Pancreas (tissue), 10 donors: Measurements from ENCODE around the gene TERT. TPM values are rescaled to one million over a fixed set of nuclear protein-coding genes. Genes with fewer than 3 reads are reported as not detected.

Source experiments
- ATAC-seq, 4 donors: fragments of 200-7000 bp; cut with Tn5 transposase; one replicate each; pipeline versions ENCODE4 v1.8.0 to v1.9.1; 2020; ENCODE audit warnings: mild to moderate bottlenecking in 4 of 4, moderate library complexity in 4 of 4
- DNase-seq, 6 donors: peaks; one replicate each; pipeline ENCODE4 v3.0.0-alpha.2; 2020
- FAIRE-seq: peaks from 2 replicates; lab custom pipeline; 2012; peaks lifted over from hg19 to GRCh38; lab: Jason Lieb, UNC
- H3K27ac ChIP-seq, 4 donors: fragments of 200-600 bp; sonication (generic); 1 replicate in 3 of 4; 2 replicates in 1 of 4; pipeline versions ENCODE4 v1.5.0 to v1.8.0; 2020
- H3K27me3 ChIP-seq, 4 donors: fragments of 200-600 bp; one replicate each; pipeline ENCODE4 v1.8.0; 2021
- H3K36me3 ChIP-seq, 3 donors: fragments of 200-600 bp; sonication (generic) in 1 of 3; one replicate each; pipeline versions ENCODE4 v1.5.0 to v1.8.0; 2020 to 2021
- H3K4me1 ChIP-seq, 3 donors: fragments of 200-600 bp; one replicate each; pipeline ENCODE4 v1.8.0; 2021
- H3K4me3 ChIP-seq, 4 donors: fragments of 200-600 bp; sonication (generic) in 2 of 4; one replicate each; pipeline versions ENCODE4 v1.5.0 to v1.8.0; 2020 to 2021
- H3K9me3 ChIP-seq, 4 donors: fragments of 200-600 bp; one replicate each; pipeline ENCODE4 v1.8.0; 2021
- WGBS, 2 donors: extraction: QIAGEN DNeasy Blood & Tissue Kit; methylation state at CpG; one replicate each; pipeline ENCODE4 v1.1.7; 2013; 5-methylcytosine and 5-hydroxymethylcytosine counted together
- intact Hi-C, 3 donors: fragments of 100-400 bp; cut with DNase I; formaldehyde crosslinking; loops; one replicate each; pipeline versions ENCODE4 v1.11.1 to v1.14.2; 2022
- polyA plus RNA-seq, 2 donors: library from polyadenylated mRNA; stranded (reverse); fragments of 200-250 nt; gene quantifications; one replicate each; pipeline ENCODE4 v1.2.3, GENCODE V29; 2013
- total RNA-seq, 6 donors: library from RNA; stranded (reverse); fragmentation: NEBNext Ultra II Directional in 4 of 6; extraction: Animal tissue kit (Norgen Biotek cat#: 25700) in 4 of 6; gene quantifications; one replicate each; pipeline versions ENCODE4 v1.2.1 to v1.2.4, GENCODE V29; 2021 to 2023
- TF ChIP-seq, protein P1 (sequence below), 4 donors: fragments of 200-600 bp; sonication (generic) in 3 of 4; IDR thresholded peaks; one replicate each; pipeline versions ENCODE4 v1.5.0 to v1.8.0; 2021; ENCODE audit warnings: antibody characterized with exemption in 4 of 4
- donor health status: healthy with polysubstance abuse.
- donor health status: DM: no; HTN: no; CAD: no; lungs with moderate emphysema.
- donor health status: DM: no; HTN: no; CAD: no.
- donor health status: control.
- donor health status: control.
- donor health status: Bipolar disorder and iron deficiency.
- donor health status: DM: yes; HTN: yes; CAD: no.
- donor health status: DM: no; HTN: no; CAD: no.
- donor health status: DM: no; HTN: no; CAD: no.
- donor health status: DM: yes; HTN: yes; CAD: no.

TERT gene
- total and polyA plus RNA-seq, 8 donors: 0.06 to 0.28 (median 0.25) TPM; not detected in 5

DNA sequence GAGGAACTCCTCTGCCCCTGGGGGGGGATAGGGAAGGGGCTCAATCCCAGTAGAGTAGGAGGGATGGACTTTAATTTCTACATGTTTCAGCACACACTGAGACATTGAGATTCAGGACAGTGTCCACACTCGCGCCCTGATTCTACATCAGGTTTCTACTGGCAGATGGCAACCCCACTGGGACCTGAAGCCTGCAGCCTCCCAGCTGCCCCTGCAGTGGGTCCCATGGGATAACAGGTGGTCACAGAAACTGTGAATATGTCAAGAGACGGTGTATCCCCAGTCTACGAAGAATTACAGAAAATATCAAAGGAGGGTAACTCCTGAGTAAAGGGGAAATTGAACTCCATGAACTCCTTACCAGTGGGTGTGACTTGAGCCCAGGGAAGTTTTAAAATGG lies 2.4 kb upstream of the TERT start:
- DNase-seq: peak in 1 of 6 donors; percentile 6
- FAIRE-seq: no peak
- Histone ChIP-seq H3K36me3 (no peaks in the 10 kb centered on the region), H3K4me1 (peaks cover 0 to 6% (median 0%) of the 10 kb centered on the region in 3 donors), H3K27ac (no peak overlapping the region), H3K4me3 (no peak overlapping the region), H3K27me3 (peaks cover 0 to 17% (median 4%) of the 10 kb centered on the region in 4 donors), H3K9me3 (no peaks in the 10 kb centered on the region)
- intact Hi-C loops: no loop called here
- WGBS, 2 donors: 74 to 84% methylated on average over 4 of the region's 4 CpGs
- TF ChIP-seq, protein P1, sequence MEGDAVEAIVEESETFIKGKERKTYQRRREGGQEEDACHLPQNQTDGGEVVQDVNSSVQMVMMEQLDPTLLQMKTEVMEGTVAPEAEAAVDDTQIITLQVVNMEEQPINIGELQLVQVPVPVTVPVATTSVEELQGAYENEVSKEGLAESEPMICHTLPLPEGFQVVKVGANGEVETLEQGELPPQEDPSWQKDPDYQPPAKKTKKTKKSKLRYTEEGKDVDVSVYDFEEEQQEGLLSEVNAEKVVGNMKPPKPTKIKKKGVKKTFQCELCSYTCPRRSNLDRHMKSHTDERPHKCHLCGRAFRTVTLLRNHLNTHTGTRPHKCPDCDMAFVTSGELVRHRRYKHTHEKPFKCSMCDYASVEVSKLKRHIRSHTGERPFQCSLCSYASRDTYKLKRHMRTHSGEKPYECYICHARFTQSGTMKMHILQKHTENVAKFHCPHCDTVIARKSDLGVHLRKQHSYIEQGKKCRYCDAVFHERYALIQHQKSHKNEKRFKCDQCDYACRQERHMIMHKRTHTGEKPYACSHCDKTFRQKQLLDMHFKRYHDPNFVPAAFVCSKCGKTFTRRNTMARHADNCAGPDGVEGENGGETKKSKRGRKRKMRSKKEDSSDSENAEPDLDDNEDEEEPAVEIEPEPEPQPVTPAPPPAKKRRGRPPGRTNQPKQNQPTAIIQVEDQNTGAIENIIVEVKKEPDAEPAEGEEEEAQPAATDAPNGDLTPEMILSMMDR (IDR thresholded peaks at IDR 0.05): no peak
- no peak for ATAC-seq

DNA sequence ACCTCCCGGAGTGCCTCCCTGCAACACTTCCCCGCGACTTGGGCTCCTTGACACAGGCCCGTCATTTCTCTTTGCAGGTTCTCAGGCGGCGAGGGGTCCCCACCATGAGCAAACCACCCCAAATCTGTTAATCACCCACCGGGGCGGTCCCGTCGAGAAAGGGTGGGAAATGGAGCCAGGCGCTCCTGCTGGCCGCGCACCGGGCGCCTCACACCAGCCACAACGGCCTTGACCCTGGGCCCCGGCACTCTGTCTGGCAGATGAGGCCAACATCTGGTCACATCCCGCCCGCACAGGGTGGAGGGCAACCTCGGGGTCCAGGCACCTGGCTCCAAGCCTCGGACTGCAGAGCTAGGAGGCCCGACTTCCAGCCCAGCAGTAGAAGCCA lies 776 bp upstream of the TERT start:
- no peak overlapping the region for H3K4me3 ChIP-seq

GRCh38 chr5:1294206-1294834 lies 548 bp downstream of the TERT start:
- intact Hi-C loops: no loop called here

More for the DNA sequence above, 776 bp upstream of the TERT start:
- intact Hi-C loops: no loop called here
- TF ChIP-seq, protein P1 (IDR thresholded peaks at IDR 0.05): no peak
- FAIRE-seq: no peak
- 19 to 24% methylated on average over 21 to 22 of the region's 22 CpGs for WGBS, 2 donors
- no peak for ATAC-seq
- Histone ChIP-seq H3K27me3 (peaks cover 0 to 17% (median 4%) of the 10 kb centered on the region in 4 donors), H3K4me1 (peaks cover 0 to 6% (median 0%) of the 10 kb centered on the region in 3 donors), H3K27ac (no peak overlapping the region), H3K9me3 (no peaks in the 10 kb centered on the region), H3K36me3 (no peaks in the 10 kb centered on the region)
- DNase-seq: peak in 2 of 6 donors; percentile 48 to 69

GRCh38 chr5:1293416-1294205 lies 1.3 kb downstream of the TERT start:
- no peak for FAIRE-seq
- peaks cover 0 to 17% (median 4%) of the 10 kb centered on the region in 4 donors for H3K27me3 ChIP-seq
- no peaks in the 10 kb centered on the region for H3K9me3 ChIP-seq
- peak in 2 of 6 donors; percentile 54 to 78 for DNase-seq
- TF ChIP-seq, protein P1 (IDR thresholded peaks at IDR 0.05): no peak
- H3K27ac ChIP-seq: no peak overlapping the region
- intact Hi-C loops: no loop called here
- 81 to 87% methylated on average over 53 to 60 of the region's 60 CpGs for WGBS, 2 donors
- no peak for ATAC-seq
- H3K4me3 ChIP-seq: no peak overlapping the region
- H3K36me3 ChIP-seq: no peaks in the 10 kb centered on the region
- peaks cover 0 to 6% (median 0%) of the 10 kb centered on the region in 3 donors for H3K4me1 ChIP-seq

More at GRCh38 chr5:1294206-1294834, 548 bp downstream of the TERT start:
- peaks cover 0 to 17% (median 4%) of the 10 kb centered on the region in 4 donors for H3K27me3 ChIP-seq
- FAIRE-seq (no peak), ATAC-seq (no peak), DNase-seq (peak in 1 of 6 donors; percentile 50)
- H3K4me3 ChIP-seq: peak overlapping the region in 1 of 4 donors; percentile 22
- no peaks in the 10 kb centered on the region for H3K36me3 ChIP-seq
- H3K4me1 ChIP-seq: peaks cover 0 to 6% (median 0%) of the 10 kb centered on the region in 3 donors
- no peak overlapping the region for H3K27ac ChIP-seq
- TF ChIP-seq, protein P1 (IDR thresholded peaks at IDR 0.05): no peak
- WGBS, 2 donors: 24 to 27% methylated on average over 61 to 69 of the region's 69 CpGs
- no peaks in the 10 kb centered on the region for H3K9me3 ChIP-seq
